Measurements from ENCODE around the gene ADIRF. TPM values are rescaled to one million over a fixed set of nuclear protein-coding genes. Genes with fewer than 3 reads are reported as not detected.
"Not testable (repeated sequence)": the region's sequence is repeated elsewhere in the genome, so short reads cannot be mapped to it uniquely, and the experiment has no call there.

ADIRF gene
- total RNA-seq, 1 donor from 2014 or later, result 33.0 TPM

DNA sequence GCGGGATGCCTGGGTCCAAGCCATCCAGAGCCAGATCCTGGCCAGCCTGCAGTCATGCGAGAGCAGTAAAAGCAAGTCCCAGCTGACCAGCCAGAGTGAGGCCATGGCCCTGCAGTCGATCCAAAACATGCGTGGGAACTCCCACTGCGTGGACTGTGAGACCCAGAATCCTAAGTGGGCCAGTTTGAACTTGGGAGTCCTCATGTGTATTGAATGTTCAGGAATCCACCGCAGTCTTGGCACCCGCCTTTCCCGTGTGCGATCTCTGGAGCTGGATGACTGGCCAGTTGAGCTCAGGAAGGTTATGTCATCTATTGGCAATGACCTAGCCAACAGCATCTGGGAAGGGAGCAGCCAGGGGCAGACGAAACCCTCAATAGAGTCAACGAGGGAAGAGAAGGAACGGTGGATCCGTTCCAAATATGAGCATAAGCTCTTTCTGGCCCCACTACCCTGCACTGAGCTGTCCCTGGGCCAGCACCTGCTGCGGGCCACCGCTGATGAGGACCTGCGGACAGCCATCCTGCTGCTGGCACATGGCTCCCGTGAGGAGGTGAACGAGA, 40.9 kb downstream of the ADIRF start:
- intact Hi-C loops (cut with DNase I); DNase-seq (ENCODE audit: low spot score): not testable (repeated sequence)

- DNase-seq (ENCODE audit: low spot score); intact Hi-C loops (cut with DNase I): not testable (repeated sequence)
These were observed 45.2 kb downstream of the ADIRF start for GRCh38 chr10:87013528-87013927.

DNA sequence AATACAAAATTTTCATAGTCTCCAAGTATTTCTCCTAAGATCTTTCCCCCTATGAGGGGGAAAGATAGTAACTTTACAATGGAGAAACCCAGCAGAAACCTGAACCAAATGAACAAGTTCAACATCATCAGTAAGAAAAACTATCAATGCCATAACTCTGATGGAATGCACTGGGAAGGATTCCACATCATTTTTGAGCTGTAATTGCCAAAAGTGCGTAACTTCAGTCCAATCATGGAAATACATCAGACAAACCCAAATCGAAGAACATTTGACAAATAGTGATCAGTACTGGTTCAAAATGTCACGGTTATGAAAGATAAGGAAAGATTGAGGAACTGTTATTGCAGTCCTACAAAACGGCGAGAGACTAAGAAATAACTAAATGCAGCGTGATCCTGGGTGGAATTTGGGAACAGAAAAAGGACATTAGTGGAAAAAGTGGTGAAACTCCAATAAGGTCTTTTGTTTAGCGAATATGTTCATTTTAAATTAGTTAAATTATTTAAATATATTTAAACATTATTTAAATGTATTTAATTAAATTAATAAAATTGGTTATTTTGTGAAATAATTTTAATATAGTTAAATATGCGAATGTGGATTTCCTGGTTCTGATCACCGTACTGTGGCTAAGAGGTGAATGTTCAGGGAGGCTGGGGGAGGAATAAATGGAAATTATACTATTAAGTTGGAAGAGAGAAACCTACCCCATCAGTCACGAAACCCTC, 46.9 kb downstream of the ADIRF start:
- intact Hi-C loops (cut with DNase I); DNase-seq (ENCODE audit: low spot score): not testable (repeated sequence)

GRCh38 chr10:87018127-87018526, 49.8 kb downstream of the ADIRF start:
- intact Hi-C loops (cut with DNase I); DNase-seq (ENCODE audit: low spot score): not testable (repeated sequence)

DNA sequence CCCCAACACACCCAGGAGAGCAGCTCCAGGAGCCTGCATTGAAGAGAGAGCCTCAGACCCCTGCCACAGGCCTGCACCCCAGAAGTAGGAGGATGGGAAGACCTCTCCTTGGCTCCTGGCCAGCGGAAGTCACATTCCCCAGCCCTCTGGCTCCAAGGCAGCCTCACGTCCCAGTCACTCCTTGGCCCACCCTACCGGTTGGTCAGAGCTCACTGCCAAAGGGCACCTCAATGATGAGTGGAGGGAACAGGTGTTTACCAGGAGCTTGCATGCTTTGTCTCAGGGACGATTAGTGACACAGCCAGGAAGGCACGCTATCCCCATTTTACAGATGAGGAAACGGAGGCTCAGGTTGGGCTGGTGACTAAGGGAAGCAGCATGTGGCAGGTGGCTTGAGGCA, 50.8 kb downstream of the ADIRF start:
- intact Hi-C loops (cut with DNase I), result not testable (repeated sequence)

GRCh38 chr10:87019504-87019903, 51.2 kb downstream of the ADIRF start:
- DNase-seq (ENCODE audit: low spot score); intact Hi-C loops (cut with DNase I): not testable (repeated sequence)

More for the DNA sequence above, 50.8 kb downstream of the ADIRF start:
- not testable (repeated sequence) for DNase-seq (ENCODE audit: low spot score)

GRCh38 chr10:87020056-87020455, 51.8 kb downstream of the ADIRF start, which contains the start of gene FAM25A:
Gene FAM25A, plus strand, starts transcription at chr10:87020294. Its CDS starts 31 bp downstream, at chr10:87020325.
- DNase-seq (ENCODE audit: low spot score); intact Hi-C loops (cut with DNase I): not testable (repeated sequence)

Other genes with a start within 250 kb of the ADIRF start
- 60.0 TPM for gene BMPR1A, start 211.9 kb upstream of the ADIRF start, total RNA-seq
- gene MMRN2, start 10.9 kb upstream of the ADIRF start, total RNA-seq, result 28.0 TPM
- 9.3 TPM for gene SNCG, start 9.9 kb upstream of the ADIRF start, total RNA-seq
- not detected for gene FAM25A, start 51.8 kb downstream of the ADIRF start, total RNA-seq
- 118 TPM for gene GLUD1, start 126.4 kb downstream of the ADIRF start, total RNA-seq
- 13.7 TPM for gene SHLD2, start 126.7 kb downstream of the ADIRF start, total RNA-seq

Measured in cardiac septum (tissue), 1 donor.